GM23248 (cell line): ENCODE results near the gene PHF21B.

ENCODE experiments used
- EZH2 ChIP-seq: fragments of 200-600 bp; sonication (generic); IDR thresholded peaks from 2 replicates; pipeline ENCODE4 v1.6.1; 2018; ENCODE audit warnings: antibody characterized with exemption, mild to moderate bottlenecking; ENCODE audit not compliant: insufficient read depth, poor library complexity, severe bottlenecking
- EZH2phosphoT487 ChIP-seq: fragments of 200-600 bp; sonication (generic); IDR thresholded peaks from 2 replicates; pipeline ENCODE4 v1.6.1; 2018; ENCODE audit warnings: antibody characterized with exemption, moderate library complexity, mild to moderate bottlenecking, low read depth; ENCODE audit not compliant: insufficient read depth

DNA sequence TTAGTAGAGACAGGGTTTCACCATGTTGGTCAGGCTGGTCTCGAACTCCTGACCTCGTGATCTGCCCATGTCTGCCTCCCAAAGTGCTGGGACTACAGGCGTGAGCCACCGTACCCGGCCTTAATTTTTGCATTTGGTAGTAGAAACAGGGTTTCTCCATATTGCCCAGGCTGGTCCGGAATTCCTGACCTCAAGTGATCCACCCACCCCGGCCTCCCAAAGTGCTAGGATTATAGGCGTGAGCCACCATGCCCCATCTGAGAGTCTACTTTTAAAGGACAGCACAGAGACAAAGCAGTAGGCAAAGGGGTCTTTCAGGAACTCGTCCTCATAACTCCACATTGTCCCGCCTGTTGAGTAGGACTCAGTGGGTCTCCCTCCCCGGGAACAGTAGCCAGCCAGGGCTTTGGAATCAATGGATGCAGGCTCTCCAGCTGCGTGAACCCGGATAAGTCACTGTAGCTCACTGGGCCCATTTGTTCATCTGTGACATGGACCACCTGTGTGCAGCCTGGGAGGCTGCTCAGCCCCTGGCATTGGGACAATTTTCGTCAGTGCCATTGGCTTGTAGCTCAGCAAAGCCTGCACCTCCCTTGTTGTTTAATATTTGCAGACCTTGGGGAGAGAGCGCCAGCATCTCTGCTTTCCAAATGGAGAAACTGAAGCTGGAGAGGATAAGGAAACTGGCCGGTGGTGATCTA is 171.3 kb downstream of the PHF21B start:
- TF ChIP-seq EZH2: no peak
- no peak for TF ChIP-seq EZH2phosphoT487
